Umbilical cord (tissue), 2 donors: ENCODE data around the gene HECTD1. TPM values are rescaled to one million over a fixed set of nuclear protein-coding genes. Genes with fewer than 3 reads are reported as not detected.
"Not testable (repeated sequence)": the region's sequence is repeated elsewhere in the genome, so short reads cannot be mapped to it uniquely, and the experiment has no call there.

Source experiments
- DNase-seq: peaks from one replicate; pipeline ENCODE4 v3.0.0-alpha.2; 2015; ENCODE audit warnings: low spot score
- total RNA-seq: library from RNA; depleted of rRNA; stranded (reverse); fragments of >200 nt; gene quantifications from one replicate; pipeline ENCODE4 v1.2.3, GENCODE V29; 2014; ENCODE audit warnings: low replicate concordance; ENCODE audit not compliant: insufficient read depth

Gene HECTD1
- total RNA-seq, 1 donor from 2014 or later: 328 TPM

DNA sequence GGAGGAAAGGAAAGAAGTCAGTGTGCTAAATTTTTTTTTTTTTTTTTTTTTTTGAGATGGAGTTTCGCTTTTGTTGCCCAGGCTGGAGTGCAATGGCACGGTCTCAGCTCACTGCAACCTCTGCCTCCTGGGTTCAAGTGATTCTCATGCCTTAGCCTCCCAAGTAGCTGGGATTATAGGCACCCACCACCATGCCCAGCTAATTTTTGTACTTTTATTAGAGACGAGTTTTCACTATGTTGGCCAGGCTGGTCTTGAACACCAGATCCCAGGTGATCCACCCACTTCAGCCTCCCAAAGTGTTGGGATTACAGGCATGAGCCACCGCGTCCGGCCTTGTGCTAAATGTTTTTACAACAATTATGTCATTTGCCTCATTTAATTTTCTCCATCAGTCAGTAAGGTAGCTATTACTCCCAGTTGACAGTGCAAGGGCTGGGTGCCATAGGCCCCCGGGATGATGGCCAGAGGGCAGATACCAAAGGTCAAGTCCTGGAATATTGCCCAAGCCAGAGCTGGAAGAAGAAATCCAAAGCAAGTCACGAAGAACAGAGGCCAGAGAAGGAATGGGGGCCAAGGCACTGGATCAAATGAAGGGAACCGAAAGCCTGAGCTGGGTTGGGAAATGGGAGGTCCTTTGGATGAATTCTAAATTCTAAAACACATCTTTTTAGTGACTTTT, 154.5 kb downstream of the HECTD1 start:
- not testable (repeated sequence) for DNase-seq

- DNase-seq: no peak
Measured at GRCh38 chr14:31051511-31051910, 156.1 kb downstream of the HECTD1 start.

DNA sequence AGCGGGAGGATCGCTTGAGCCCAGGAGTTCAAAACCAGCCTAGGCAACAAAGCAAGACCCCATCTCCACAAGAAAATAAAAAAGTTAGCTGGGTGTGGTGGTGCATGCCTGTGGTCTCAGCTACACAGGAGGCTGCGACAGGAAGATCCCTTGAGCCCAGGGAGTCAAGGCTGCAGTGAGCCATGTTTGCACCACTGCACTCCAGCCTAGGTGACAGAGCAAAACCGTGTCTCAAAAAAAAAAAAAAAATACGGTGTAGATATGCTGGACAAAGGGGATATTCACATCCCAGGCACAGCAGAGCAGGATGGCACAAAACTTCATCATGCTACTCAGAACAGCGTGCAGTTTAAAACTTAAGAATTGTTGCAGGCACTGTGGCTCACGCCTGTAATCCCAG, 156.6 kb downstream of the HECTD1 start:
- no peak for DNase-seq

Other genes starting within 250 kb of the HECTD1 start
- 15.9 TPM for gene AP4S1, start 182.1 kb downstream of the HECTD1 start, total RNA-seq
- 84.0 TPM for gene STRN3, start 181.4 kb downstream of the HECTD1 start, total RNA-seq
- 55.6 TPM for gene HEATR5A, start 212.8 kb upstream of the HECTD1 start, total RNA-seq
- 85.7 TPM for gene DTD2, start 249.7 kb upstream of the HECTD1 start, total RNA-seq